HK-2 (cell line): ENCODE data around the gene KCNN1.

ENCODE experiments used
- DNase-seq: peaks from one replicate; pipeline ENCODE4 v3.0.0-alpha.2; 2018; ENCODE audit not compliant: unreplicated experiment

Gene KCNN1

DNA sequence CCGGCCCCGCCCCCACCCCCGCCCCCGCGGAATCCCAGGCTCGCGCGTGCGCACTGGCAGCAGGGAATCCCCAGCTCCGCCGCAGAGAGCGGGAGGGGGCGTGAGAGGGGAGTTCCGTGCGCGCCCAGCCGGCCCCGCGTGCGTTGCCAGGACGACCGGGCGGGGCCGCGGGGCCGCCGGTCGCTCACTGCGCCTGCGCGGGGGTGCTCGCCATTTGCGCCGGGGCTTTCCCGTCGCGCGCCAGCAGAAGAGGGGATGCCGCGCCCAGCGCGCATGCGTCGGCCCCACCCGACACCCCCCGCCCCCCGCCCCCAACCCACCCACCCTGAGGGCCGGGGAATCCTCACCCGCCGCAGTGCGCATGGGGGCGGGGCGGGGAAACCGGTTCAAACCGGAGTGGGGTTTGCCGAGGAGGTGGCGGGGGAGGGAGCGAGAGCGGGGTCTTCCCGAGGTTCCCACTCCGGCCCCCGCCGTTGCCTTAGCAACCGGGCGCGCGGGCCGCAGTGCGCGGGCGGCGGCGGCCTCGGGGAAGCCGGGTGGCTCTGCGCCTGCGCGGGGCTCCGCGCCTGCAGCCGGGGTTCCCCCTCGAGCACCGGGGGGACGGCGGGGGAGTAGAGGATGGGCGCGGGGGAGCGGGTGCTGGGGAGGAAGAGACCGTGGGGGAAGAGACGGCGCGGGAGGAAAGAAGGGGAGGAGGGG, 18.9 kb upstream of the KCNN1 start:
- DNase-seq: peak; percentile 95

GRCh38 chr19:17948514-17948900, 18.4 kb upstream of the KCNN1 start:
- DNase-seq: no peak

- no peak for DNase-seq
Measured at GRCh38 chr19:17948931-17949930, 17.7 kb upstream of the KCNN1 start.

DNA sequence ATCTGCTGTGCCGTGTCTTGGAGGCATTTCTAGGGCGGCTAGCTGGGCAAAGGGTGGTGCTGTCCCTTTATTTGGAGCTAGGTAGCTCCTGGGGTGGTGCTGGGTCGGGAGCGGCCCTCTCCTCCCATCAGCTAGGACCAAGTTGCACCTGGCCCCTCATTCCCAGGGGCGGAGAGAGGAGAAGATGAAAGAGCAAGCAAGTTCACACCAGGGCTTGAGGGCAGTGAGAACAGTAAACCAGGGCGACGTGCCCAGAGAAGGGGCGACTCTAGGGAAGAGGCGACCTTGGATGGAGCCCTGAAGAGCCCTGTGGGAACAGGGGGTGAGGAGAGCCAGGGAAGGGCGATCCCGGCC, 17.0 kb upstream of the KCNN1 start:
- no peak for DNase-seq

DNA sequence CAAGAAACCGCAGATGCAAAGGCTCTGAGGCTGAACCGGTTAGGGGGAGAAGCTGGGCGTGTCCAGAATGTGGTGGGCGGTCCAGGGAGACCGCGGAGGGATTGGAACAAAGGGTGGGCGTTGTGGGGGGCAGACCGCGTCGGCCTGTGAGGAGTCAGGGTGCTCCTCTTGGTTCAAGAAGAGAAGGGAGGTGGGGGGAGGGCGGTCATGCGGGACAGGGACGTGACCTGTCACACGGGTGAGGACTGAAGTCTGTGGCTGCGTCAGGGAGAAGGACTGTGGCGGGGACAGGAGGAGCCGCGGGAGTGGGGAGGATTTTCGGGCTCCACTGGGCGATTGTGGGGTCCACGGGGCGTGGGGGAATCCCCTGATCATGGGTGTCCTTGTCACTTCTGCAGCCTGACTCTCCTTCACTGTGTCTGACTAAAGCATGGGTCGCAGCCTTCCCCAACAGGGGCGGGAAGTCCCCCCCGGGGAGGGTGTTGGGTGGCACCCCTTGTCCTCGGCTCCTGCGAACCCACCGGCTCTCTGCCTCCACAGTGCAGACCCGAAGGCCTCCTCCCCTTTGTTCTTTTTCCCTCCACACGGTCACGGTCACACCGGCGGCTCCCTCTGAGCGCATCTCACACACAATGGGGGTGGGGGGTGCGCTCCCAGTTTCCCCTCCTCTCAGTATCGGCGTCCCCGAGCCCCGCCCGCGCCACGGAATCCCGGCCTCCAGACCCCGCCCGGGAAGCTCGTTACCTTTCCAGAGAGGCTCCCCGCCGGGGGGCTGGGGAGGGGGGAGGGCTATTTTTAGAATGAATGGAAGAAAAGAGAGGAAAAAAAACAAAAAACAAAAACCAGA, 16.4 kb upstream of the KCNN1 start:
- DNase-seq: peak; percentile 62

DNA sequence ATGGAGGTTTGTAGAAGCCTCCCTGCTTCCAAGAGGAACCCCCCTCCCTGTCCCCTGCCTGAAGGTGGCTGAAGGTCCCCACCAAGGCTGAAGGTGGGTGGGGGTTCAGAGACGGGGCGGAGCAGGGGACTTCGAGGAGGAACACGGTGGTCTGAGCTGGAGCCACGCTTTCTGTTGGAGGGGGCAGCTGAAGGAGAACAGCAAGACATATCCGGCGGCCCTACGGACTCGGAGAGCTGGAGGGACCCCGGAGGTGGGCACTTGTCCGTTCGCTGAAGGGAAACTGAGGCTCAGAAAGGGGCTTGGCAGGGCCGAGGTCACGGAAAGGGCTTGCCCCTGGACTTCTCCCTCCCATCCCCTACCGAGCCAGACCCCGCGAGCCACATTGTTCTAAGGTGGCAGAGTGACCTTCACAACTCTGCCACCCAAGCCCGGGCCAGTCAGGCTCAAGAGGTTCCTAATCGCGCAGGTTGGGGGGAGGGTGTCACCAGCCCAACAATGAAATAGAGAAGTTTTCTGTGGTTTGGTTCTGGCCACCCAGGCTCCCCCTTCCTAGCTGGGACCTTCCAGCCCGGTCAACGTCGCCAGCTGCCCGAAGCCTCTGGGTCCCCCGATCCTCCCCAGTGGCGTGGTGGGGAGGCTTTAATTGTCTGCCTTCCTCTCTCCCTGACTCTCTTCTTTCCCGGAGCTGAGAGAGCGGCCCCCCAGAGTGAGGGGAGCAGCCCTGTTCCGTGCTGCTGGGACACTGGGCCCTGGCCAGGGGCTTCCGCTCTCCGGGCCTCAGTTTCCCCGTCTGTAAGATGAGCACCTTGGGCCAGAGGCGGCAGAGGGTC, 15.5 kb upstream of the KCNN1 start:
- no peak for DNase-seq

DNA sequence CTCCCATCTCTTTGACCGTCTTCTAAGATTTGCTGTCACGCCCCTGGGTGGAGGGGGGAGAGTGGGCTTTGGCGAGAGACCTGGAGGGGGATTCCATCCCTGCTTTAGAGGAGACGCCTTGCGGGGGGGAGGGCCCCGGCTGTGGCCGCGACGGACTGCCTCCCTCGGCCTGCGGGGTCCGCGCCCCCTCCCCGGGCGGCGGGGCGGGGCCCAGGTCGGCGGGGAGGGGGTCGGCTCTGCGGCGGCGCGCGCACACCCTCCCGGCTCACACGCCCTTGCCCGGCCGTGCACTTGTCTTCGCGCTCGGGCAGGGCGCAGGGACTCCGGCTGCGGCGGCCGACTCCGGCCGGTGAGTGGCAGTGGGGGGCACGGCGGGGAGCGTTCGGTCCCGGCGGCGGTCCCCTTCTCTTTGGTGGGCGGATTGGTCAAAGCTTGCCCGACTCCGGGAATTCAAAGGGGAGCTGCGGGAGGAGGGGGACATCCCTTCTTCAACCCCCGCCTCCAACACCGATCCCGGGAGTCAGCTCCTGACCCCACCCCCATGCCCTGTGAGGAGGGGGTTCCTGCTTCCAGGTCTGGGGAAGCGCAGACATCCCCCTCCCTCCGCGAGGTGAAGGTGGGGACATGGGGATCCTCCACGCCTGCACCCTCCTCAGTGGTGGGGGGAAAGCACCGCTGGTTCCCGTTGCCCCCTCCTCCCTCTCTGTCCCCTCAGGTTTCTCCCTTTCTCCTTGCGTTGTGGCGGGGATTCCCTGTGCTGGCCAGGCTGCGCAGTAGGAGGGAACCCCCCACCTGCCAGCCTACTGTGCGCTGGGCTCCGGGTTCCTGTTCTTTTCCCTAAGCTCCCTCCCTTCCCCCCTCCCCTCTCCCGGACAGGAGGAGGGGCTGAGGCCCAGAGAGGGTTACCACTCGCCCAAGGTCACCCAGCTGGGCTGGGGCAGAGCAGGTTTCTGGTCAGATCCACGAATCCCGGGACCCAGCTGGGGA, 14.6 kb upstream of the KCNN1 start:
- DNase-seq: no peak

DNA sequence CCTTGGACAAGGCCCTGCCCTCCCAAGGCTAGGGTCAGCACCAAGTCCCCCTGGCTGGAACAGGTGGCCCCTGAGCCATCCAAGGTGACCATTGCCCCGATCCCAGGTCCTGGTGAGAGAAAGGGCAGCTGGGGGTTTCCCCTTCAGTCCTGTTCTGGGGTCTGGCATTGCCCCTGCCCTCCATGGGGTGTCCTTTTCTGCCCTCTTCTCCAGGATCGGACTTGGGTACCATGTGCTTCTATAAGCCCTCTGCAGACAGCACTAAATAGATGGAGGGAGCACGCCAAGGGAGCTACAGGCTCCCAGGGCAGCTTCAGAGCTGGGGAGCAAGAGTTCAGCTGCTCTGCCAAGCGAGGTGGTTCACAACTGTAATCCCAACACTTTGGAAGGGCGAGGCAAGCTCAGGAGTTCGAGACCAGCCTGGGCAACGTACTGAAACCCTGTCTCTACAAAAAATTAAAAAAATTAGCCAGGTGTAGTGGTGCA, 13.5 kb upstream of the KCNN1 start:
- no peak for DNase-seq

DNA sequence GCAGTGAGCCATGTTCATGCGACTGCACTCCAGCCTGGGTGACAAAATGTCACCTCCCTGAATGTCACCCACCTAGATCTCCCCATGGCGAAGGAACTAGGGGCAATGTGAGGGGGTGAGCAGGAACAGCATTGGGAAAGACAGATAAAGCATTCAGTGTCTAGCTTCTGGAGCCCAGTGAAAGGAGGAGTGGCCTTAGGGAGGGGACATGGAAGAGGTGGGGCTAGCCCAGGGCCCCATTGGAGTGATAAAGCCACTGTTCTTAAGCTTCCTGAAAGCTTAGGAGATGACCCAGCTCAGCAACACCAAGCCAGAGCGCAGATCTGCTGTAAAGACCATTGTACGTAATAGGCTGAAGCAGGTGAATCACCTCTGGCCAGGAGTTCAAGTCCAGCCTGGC, 13.0 kb upstream of the KCNN1 start:
- no peak for DNase-seq

DNA sequence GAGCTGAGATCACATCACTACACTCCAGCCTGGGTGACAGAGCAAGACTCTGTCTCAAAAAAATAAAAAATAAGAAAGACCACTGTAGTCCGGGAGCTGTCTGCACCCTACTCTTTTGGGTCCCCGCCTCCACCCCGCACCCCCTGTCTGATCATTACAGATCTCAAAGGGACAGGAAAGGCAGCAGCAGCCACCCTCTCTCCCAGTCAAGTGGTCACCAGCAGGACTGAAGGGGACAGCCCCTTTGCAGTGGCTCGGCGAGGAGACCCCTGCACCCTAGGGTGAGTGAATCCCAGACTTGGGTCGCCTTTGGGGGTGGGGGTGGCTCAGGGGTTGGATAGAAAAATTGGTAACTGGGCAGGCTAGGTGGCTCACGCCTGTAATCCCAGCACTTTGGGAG, 12.5 kb upstream of the KCNN1 start:
- DNase-seq: no peak

DNA sequence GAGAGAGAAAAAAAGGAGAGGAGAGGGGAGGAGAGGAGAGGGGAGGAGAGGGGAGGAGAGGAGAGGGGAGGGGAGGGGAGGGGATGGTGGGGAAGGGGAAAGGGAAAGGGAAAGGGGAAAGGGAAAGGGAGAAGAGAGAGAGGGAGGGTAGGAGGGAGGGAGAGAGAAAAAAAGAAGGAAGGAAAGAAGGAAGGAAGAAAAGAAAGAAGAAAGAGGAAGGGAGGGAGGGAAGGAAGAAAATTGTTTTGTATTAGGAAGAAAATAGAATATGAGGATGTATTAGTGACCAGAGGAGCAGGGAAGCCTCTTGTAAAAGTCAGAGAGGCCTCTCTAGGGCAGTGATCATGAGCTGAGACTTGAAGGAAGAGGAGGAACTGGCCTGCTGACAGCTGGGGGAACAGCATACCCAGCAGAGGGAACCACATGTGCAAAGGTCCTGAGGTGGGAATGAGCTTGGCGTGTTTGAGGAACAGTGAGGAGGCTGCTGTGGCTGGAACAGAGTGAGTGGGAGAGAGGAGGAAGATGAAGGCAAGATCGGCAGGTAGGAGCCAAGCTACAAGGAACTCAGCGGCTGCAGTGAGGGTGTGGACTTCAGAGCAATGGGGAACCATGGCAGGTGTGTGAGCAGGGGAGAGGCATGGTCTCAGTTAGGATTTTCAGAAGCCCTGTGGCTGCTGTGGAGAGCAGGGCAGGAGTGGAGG, 9.6 kb upstream of the KCNN1 start:
- DNase-seq: no peak

DNA sequence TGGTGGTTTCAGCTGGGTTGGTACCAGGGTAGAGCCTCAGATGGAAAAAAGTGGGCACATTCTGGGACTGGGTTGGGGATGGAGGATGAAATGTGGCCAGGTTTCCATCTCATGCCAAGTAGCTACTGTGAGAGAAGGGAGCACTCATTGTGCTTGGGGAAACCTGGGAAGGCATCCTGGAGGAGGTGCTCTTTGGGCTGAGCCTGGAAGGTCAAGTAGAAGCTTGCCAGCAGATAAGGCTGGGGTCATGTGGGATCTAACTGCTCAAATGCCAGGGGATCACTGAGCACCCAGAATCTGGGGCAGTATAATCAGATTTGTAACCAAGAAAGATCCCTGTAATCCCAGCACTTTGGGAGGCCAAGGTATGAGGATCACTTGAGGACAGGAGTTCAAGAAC, 9.0 kb upstream of the KCNN1 start:
- no peak for DNase-seq

GRCh38 chr19:17963936-17964691, 2.8 kb upstream of the KCNN1 start:
- DNase-seq: no peak

DNA sequence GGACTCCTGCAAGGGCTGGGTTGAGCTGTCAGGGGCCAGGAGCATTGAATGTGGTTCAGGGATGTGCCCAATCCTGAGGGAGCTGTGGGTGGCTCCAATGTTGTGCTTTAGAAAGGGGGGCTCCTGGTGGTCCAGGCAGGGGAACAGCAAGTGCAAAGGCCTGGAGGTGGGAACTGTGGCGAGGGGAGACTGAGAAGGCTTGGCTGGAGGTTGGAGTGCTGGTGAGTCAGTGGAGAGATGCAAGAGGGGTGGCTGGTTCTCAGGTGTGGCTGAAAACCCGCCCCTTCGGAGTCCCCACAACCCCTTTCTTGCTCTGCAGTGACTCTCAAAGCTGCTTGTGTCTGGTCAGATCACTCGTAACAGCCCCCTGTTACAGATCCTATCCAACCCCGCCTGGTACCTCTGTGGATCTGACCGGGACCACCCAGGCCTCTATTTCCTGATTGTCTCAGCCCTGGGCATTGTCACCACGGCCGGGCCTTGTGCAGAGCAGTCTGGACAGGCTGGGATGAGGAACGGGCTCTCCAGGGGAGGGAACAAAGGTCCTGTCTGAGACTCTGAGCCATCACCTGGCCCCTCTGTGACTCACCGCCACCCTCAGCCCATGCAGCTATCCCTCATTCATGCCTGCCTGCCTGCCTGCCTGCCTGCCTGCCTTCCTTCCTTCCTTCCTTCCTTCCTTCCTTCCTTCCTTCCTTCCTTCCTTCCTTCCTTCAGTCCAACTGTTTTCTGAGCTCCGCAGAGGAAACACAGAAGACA, 1.4 kb upstream of the KCNN1 start:
- DNase-seq: no peak

DNA sequence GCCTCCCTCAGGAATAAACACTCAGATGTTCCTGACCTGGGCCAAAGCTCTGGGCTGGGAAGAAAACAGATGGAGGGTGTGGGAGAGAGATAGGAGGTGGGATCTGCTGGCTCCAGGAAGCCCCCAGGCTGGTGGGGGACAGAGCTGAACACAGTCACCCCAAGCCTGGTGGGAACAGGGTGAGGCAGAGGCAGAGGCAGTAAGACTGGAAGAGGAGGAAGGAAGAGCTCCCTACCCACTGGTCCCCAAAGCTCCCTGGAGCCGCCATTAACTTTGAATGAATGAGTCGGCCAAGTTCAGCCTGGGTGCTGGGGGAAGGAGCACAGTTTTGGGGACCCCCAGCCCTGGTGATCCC, 801 bp upstream of the KCNN1 start:
- no peak for DNase-seq

GRCh38 chr19:17967257-17968051, 547 bp downstream of the KCNN1 start:
- no peak for DNase-seq

DNA sequence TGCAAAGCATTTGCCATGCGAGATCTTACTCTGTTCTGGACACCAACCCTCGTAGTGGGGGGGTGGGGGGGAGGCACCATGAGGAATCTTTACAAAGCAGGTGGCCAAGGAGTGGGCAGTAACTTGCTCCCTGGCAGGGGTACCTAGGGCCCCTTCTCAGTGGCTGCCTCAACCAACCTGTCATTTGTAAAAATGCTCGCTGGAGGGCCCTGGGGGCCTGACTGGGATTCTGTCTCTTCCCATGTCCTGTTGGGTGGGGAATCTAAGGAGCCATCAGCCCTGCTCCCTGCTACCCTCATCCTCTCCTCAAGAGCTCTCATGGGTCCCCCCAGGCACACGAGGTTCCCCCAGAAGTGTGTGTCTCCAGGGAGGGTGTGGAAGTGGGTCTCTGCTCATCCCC, 1.5 kb downstream of the KCNN1 start:
- no peak for DNase-seq
